Panc1 (cell line): Measurements from ENCODE around the gene PRDX2. TPM values are rescaled to one million over a fixed set of nuclear protein-coding genes. Genes with fewer than 3 reads are reported as not detected.

Experiments used
- ATAC-seq: fragments of 200-7000 bp; cut with Tn5 transposase; 2 replicates; pipeline ENCODE4 v1.9.1; 2020; ENCODE audit warnings: mild to moderate bottlenecking, moderate library complexity
- BruUV-seq: library from RNA; stranded (reverse); fragments of 400-500 nt; replicated peaks from 2 replicates; lab custom pipeline; 2021; lab: Mats Ljungman, UMichigan
- CTCF ChIA-PET: fragments of 300-600 bp; sonication (Branson Sonifier 250); formaldehyde crosslinking; loops from one replicate; lab custom pipeline; 2022; ENCODE audit warnings: antibody characterized with exemption; lab: Charles Lee
- POLR2A ChIA-PET: fragments of 300-600 bp; sonication (Branson Sonifier 250); formaldehyde crosslinking; loops from one replicate; lab custom pipeline; 2022; ENCODE audit warnings: antibody characterized with exemption; lab: Charles Lee
- DNase-seq: peaks from one replicate; pipeline ENCODE4 v3.0.0-alpha.2; 2010; ENCODE audit warnings: low read depth, low spot score
- H3K27ac ChIP-seq: 2 replicates; pipeline ENCODE4 v1.5.1; 2011; ENCODE audit warnings: mild to moderate bottlenecking, low read length, inconsistent platforms
- H3K27me3 ChIP-seq: fragments of 200-500 bp; sonication (Bioruptor generic); 2 replicates; pipeline ENCODE4 v1.6.0; 2014; ENCODE audit warnings: low read length, inconsistent platforms; ENCODE audit not compliant: control insufficient read depth, insufficient read depth
- H3K36me3 ChIP-seq: fragments of 200-500 bp; sonication (Bioruptor generic); 2 replicates; pipeline ENCODE4 v1.5.1; 2014; ENCODE audit warnings: inconsistent platforms, mild to moderate bottlenecking, low read length, moderate library complexity; ENCODE audit not compliant: control insufficient read depth, insufficient read depth
- H3K4me1 ChIP-seq: 2 replicates; pipeline ENCODE4 v1.5.1; 2011; ENCODE audit warnings: inconsistent platforms, mild to moderate bottlenecking, low read length, moderate library complexity; ENCODE audit not compliant: control insufficient read depth, insufficient read depth
- H3K4me3 ChIP-seq, 2 experiments: 2 replicates each; pipeline ENCODE4 v1.5.1; 2011 to 2012; ENCODE audit warnings: low read depth in 2 of 2, low read length in 2 of 2, mild to moderate bottlenecking in 2 of 2, inconsistent platforms in 1 of 2, moderate library complexity in 1 of 2
- H3K9me3 ChIP-seq: fragments of 200-500 bp; sonication (Bioruptor generic); 2 replicates; pipeline ENCODE4 v1.5.1; 2014; ENCODE audit warnings: low read depth, mild to moderate bottlenecking, inconsistent platforms, low read length, moderate library complexity; ENCODE audit not compliant: control insufficient read depth, insufficient read depth
- POLR2AphosphoS5 ChIP-seq: IDR thresholded peaks from 2 replicates; pipeline ENCODE4 v1.6.1; 2012; ENCODE audit warnings: mild to moderate bottlenecking, low read depth, low read length, moderate library complexity
- SIN3A ChIP-seq: IDR thresholded peaks from 2 replicates; pipeline ENCODE4 v1.6.1; 2012; ENCODE audit warnings: low read depth, mild to moderate bottlenecking, low read length, moderate library complexity, borderline replicate concordance; ENCODE audit not compliant: insufficient read depth
- TCF7L2 ChIP-seq: IDR thresholded peaks from 2 replicates; pipeline ENCODE4 v1.6.1; 2011; ENCODE audit warnings: mild to moderate bottlenecking, low read depth, low read length, inconsistent platforms
- in situ Hi-C: cut with HindIII; loops from 2 replicates; pipeline ENCODE4 v1.10.0; 2016; ENCODE audit warnings: low sequenced_read_pairs, low pct_unique_long_range_greater_than_20kb
- intact Hi-C: fragments of 100-400 bp; cut with micrococcal nuclease; formaldehyde crosslinking; loops from one replicate; pipeline ENCODE4 v1.10.0; 2022; ENCODE audit not compliant: unreplicated experiment
- total RNA-seq: library from RNA; stranded (reverse); gene quantifications from one replicate; pipeline ENCODE4 v1.2.1, GENCODE V29; 2021; ENCODE audit not compliant: unreplicated experiment
- TF ChIP-seq, protein P1 (sequence below): fragments of 450-650 bp; IDR thresholded peaks from 2 replicates; pipeline ENCODE4 v1.5.1; 2017; ENCODE audit warnings: mild to moderate bottlenecking
- TF ChIP-seq, protein P2 (sequence below), 2 experiments: IDR thresholded peaks; 2 replicates each; pipeline ENCODE4 v1.6.1; 2011 to 2012; ENCODE audit warnings: low read depth in 2 of 2, control low read depth in 1 of 2, low read length in 1 of 2, mild to moderate bottlenecking in 1 of 2, moderate library complexity in 1 of 2; ENCODE audit not compliant: insufficient read depth in 1 of 2

PRDX2 gene
- total RNA-seq, 1 experiment from 2014 or later = 61.0 TPM

DNA sequence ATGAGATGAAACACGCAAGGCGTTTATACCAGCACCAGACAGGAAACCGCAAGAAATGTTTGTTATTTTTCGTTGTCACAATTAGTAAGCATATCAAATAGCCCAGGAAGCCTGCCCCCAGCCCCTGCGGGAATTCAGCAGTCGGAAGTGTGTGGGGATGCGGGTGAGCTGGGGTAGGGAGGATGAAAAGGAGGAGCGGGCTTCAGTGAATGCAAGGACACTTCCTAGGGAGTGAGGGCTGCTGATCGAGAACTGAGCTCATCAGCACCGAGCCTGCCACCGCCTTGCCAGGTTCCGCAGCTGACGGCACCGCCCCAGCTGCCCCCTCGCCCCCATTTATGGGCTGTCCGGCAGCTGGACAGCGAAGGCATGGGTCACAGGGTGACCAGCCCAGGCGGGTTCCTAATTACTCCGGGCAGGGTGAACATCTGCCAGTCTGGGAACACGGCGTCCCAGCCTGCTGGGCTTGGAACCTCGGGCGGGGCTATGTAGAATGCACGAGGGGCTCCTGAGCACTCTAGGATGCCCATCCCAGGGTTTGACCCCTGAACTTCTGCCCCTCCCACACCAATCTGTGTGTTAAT is 51.6 kb downstream of the PRDX2 start:
- Histone ChIP-seq H3K27me3 (no peaks in the 10 kb centered on the region), H3K4me1 (peaks cover 4% of the 10 kb centered on the region), H3K36me3 (no peaks in the 10 kb centered on the region), H3K9me3 (no peaks in the 10 kb centered on the region), H3K4me3 (peak overlapping the region in 1 of 2 experiments; percentile 14; a peak in 1 of 4 replicates), H3K27ac (no peak overlapping the region)
- DNase-seq (no peak), ATAC-seq (peak; percentile 42)
- ChIA-PET CTCF (no interaction called here), POLR2A (interaction anchor here (0.7 kb wide), 1 partner anchor 13 kb away, joined by 4 read pairs; the partner anchor contains the start of gene GET3)
- in situ Hi-C loops = no loop called here
- TF ChIP-seq SIN3A (no peak), POLR2AphosphoS5 (no peak), TCF7L2 (no peak)
- TF ChIP-seq, protein P1, sequence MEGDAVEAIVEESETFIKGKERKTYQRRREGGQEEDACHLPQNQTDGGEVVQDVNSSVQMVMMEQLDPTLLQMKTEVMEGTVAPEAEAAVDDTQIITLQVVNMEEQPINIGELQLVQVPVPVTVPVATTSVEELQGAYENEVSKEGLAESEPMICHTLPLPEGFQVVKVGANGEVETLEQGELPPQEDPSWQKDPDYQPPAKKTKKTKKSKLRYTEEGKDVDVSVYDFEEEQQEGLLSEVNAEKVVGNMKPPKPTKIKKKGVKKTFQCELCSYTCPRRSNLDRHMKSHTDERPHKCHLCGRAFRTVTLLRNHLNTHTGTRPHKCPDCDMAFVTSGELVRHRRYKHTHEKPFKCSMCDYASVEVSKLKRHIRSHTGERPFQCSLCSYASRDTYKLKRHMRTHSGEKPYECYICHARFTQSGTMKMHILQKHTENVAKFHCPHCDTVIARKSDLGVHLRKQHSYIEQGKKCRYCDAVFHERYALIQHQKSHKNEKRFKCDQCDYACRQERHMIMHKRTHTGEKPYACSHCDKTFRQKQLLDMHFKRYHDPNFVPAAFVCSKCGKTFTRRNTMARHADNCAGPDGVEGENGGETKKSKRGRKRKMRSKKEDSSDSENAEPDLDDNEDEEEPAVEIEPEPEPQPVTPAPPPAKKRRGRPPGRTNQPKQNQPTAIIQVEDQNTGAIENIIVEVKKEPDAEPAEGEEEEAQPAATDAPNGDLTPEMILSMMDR = no peak
- TF ChIP-seq, protein P2, sequence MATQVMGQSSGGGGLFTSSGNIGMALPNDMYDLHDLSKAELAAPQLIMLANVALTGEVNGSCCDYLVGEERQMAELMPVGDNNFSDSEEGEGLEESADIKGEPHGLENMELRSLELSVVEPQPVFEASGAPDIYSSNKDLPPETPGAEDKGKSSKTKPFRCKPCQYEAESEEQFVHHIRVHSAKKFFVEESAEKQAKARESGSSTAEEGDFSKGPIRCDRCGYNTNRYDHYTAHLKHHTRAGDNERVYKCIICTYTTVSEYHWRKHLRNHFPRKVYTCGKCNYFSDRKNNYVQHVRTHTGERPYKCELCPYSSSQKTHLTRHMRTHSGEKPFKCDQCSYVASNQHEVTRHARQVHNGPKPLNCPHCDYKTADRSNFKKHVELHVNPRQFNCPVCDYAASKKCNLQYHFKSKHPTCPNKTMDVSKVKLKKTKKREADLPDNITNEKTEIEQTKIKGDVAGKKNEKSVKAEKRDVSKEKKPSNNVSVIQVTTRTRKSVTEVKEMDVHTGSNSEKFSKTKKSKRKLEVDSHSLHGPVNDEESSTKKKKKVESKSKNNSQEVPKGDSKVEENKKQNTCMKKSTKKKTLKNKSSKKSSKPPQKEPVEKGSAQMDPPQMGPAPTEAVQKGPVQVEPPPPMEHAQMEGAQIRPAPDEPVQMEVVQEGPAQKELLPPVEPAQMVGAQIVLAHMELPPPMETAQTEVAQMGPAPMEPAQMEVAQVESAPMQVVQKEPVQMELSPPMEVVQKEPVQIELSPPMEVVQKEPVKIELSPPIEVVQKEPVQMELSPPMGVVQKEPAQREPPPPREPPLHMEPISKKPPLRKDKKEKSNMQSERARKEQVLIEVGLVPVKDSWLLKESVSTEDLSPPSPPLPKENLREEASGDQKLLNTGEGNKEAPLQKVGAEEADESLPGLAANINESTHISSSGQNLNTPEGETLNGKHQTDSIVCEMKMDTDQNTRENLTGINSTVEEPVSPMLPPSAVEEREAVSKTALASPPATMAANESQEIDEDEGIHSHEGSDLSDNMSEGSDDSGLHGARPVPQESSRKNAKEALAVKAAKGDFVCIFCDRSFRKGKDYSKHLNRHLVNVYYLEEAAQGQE (IDR thresholded peaks at IDR 0.05; ENCODE audit: insufficient read depth in 1 of 2, low read depth in 2 of 2, low read length in 1 of 2) = no peak
- no TSS peak for BruUV-seq
- intact Hi-C loops = no loop called here

DNA sequence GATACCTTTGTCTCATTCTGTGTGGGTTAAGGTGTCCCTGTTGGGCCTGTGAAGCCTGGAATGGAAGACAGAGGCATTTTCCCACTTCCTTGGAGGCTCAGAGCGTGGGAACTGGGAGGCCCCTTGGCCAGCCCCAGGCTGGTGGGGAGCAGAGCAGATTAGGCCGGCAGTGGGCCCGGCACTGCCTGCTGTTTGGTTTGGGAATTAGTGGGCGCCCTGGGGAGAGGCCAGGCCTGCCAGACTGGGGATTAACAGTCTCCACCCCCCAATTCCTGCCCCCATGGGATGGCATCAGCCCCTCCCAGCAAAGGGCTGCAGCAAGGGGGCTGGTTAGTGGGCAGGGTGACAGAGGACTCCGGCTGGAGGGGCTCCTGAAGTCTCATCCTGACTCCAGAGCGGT is 53.1 kb downstream of the PRDX2 start:
- in situ Hi-C loops (no loop called here), intact Hi-C loops (no loop called here)
- H3K4me1 ChIP-seq = peaks cover 4% of the 10 kb centered on the region
- no peak for DNase-seq
- no peaks in the 10 kb centered on the region for H3K27me3 ChIP-seq
- no peaks in the 10 kb centered on the region for H3K36me3 ChIP-seq
- H3K4me3 ChIP-seq = no peak overlapping the region
- ChIA-PET CTCF (interaction anchor here (0.6 kb wide), 1 partner anchor 103 kb away, joined by 4 read pairs; no protein-coding TSS in a partner anchor), POLR2A (no interaction called here)
- 0 out of 2 replicates have a peak, but pooled peaks have one; percentile 3 for ATAC-seq
- TF ChIP-seq SIN3A (no peak), TCF7L2 (no peak), POLR2AphosphoS5 (no peak)
- TF ChIP-seq, protein P2 (IDR thresholded peaks at IDR 0.05; ENCODE audit: insufficient read depth in 1 of 2, low read depth in 2 of 2, low read length in 1 of 2) = no peak
- TF ChIP-seq, protein P1 = no peak
- no peaks in the 10 kb centered on the region for H3K9me3 ChIP-seq
- no peak overlapping the region for H3K27ac ChIP-seq
- no TSS peak for BruUV-seq
